K562 (cell line): ENCODE measurements around the gene SESN3. TPM values are rescaled to one million over a fixed set of nuclear protein-coding genes. Genes with fewer than 3 reads are reported as not detected.
A peak's percentile ranks its signal among the peaks of the same experiment; 100 is the strongest.

ENCODE experiments used
- ATAC-seq: fragments of 200-7000 bp; cut with Tn5 transposase; 3 replicates; pipeline ENCODE4 v1.9.1; 2020; ENCODE audit warnings: moderate library complexity
- BruUV-seq: library from RNA; stranded (reverse); fragments of 400-500 nt; replicated peaks from 2 replicates; lab custom pipeline; 2021; lab: Mats Ljungman, UMichigan
- CTCF ChIA-PET: fragments of 300-600 bp; formaldehyde crosslinking; extraction: SDS; loops from one replicate; lab custom pipeline; 2021; ENCODE audit warnings: low intra/inter-chr PET ratio; lab: Yijun Ruan, JAX
- POLR2A ChIA-PET: fragments of 300-600, 350-650 bp; sonication (Branson Sonifier 250); formaldehyde crosslinking; extraction: SDS; loops from one replicate; lab custom pipeline; 2021; ENCODE audit warnings: antibody characterized with exemption, inconsistent platforms; lab: Yijun Ruan, JAX
- DNase-seq, 4 experiments: peaks; one replicate each; pipeline versions ENCODE4 v3.0.0 to v3.0.0-alpha.2; 2011 to 2018; ENCODE audit warnings: low spot score in 3 of 4, mixed read lengths in 3 of 4; ENCODE audit errors: extremely low read depth in 1 of 4
- FAIRE-seq: peaks from 2 replicates; lab custom pipeline; 2011; peaks lifted over from hg19 to GRCh38; lab: Jason Lieb, UNC
- H2AFZ ChIP-seq: 2 replicates; pipeline ENCODE4 v1.6.0; 2011; ENCODE audit warnings: low read depth, low read length, control low read depth, inconsistent platforms
- H3K27ac ChIP-seq: fragments of 200-600 bp; 3 replicates; pipeline ENCODE4 v1.8.0; 2011; ENCODE audit warnings: low read depth, mild to moderate bottlenecking, control low read depth, inconsistent platforms, low read length, moderate library complexity, mixed read lengths; ENCODE audit errors: extremely low read depth
- H3K27me3 ChIP-seq, 2 experiments: fragments of 300-600 bp in 1 of 2; 2 replicates in 1 of 2; 3 replicates in 1 of 2; pipeline versions ENCODE4 v1.6.0 to v1.8.0; 2011; ENCODE audit warnings: inconsistent platforms in 2 of 2, low read length in 2 of 2, mild to moderate bottlenecking in 1 of 2, mixed read lengths in 1 of 2, moderate library complexity in 1 of 2; ENCODE audit not compliant: control insufficient read depth in 2 of 2, insufficient read depth in 2 of 2
- H3K36me3 ChIP-seq: fragments of 300-600 bp; 3 replicates; pipeline ENCODE4 v1.8.0; 2011; ENCODE audit warnings: mild to moderate bottlenecking, low read length, inconsistent platforms; ENCODE audit not compliant: control insufficient read depth, insufficient read depth
- H3K4me1 ChIP-seq, 2 experiments: fragments of 200-600 bp in 1 of 2; replicated peaks in 1 of 2; 2 replicates in 1 of 2; 3 replicates in 1 of 2; pipeline versions ENCODE4 v1.5.1 to v1.8.0; 2011; ENCODE audit warnings: inconsistent platforms in 2 of 2, low read length in 2 of 2, mild to moderate bottlenecking in 1 of 2, mixed read lengths in 1 of 2, moderate library complexity in 1 of 2; ENCODE audit not compliant: control insufficient read depth in 2 of 2, insufficient read depth in 2 of 2
- H3K4me2 ChIP-seq: 2 replicates; pipeline ENCODE4 v1.6.1; 2011; ENCODE audit warnings: low read length, control low read depth, inconsistent platforms, mixed read lengths; ENCODE audit not compliant: insufficient read depth
- H3K4me3 ChIP-seq: fragments of 200-600 bp; sonication (generic), shearing (Covaris generic); 2 replicates; pipeline ENCODE4 v1.5.1; 2016; ENCODE audit warnings: control low read depth, inconsistent platforms
- H3K79me2 ChIP-seq: fragments of 200-600 bp; 3 replicates; pipeline ENCODE4 v1.8.0; 2011; ENCODE audit warnings: low read length, inconsistent platforms; ENCODE audit not compliant: control insufficient read depth, insufficient read depth
- H3K9ac ChIP-seq, 2 experiments: 2 replicates each; pipeline versions ENCODE4 v1.6.0 to v1.6.1; 2011; ENCODE audit warnings: low read depth in 2 of 2, low read length in 2 of 2, control low read depth in 1 of 2, inconsistent platforms in 1 of 2, mild to moderate bottlenecking in 1 of 2, mixed read lengths in 1 of 2; ENCODE audit not compliant: insufficient read depth in 1 of 2
- H3K9me1 ChIP-seq: one replicate; pipeline ENCODE4 v1.6.0; 2011; ENCODE audit warnings: inconsistent platforms, mild to moderate bottlenecking, low read length, moderate library complexity; ENCODE audit not compliant: control insufficient read depth, insufficient read depth
- H3K9me3 ChIP-seq: replicated peaks from 2 replicates; pipeline ENCODE4 v1.5.1; 2011; ENCODE audit warnings: low read depth, low read length, inconsistent platforms; ENCODE audit not compliant: control insufficient read depth, insufficient read depth
- H4K20me1 ChIP-seq: replicated peaks from 2 replicates; pipeline ENCODE4 v1.6.1; 2011; ENCODE audit warnings: low read length, inconsistent platforms, mixed read lengths; ENCODE audit not compliant: control insufficient read depth, insufficient read depth
- CUX1 ChIP-seq: fragments of 200-800 bp; sonication (Bioruptor generic); IDR thresholded peaks from 2 replicates; pipeline ENCODE4 v1.6.1; 2016; ENCODE audit warnings: missing genetic modification characterization, missing compliant biosample characterization
- HNRNPK ChIP-seq: fragments of 200-400 bp; formaldehyde crosslinking; IDR thresholded peaks from one replicate; pipeline ENCODE4 v1.6.1; 2018; ENCODE audit warnings: mild to moderate bottlenecking, low read depth, low read length; ENCODE audit not compliant: poor library complexity, severe bottlenecking
- MEIS2 ChIP-seq: fragments of 450-650 bp; IDR thresholded peaks from 2 replicates; pipeline ENCODE4 v1.6.1; 2014; ENCODE audit warnings: mild to moderate bottlenecking; ENCODE audit not compliant: partially characterized antibody
- MYBL2 ChIP-seq, 2 experiments: fragments of 450-650 bp in 1 of 2; sonication (generic) in 1 of 2; formaldehyde crosslinking in 1 of 2; IDR thresholded peaks; 2 replicates each; pipeline versions ENCODE4 v1.6.1 to v1.8.1; 2017 to 2022; ENCODE audit warnings: borderline replicate concordance in 1 of 2, inconsistent platforms in 1 of 2, low read depth in 1 of 2, mild to moderate bottlenecking in 1 of 2, missing genetic modification reagents in 1 of 2, moderate library complexity in 1 of 2
- NEUROD1 ChIP-seq: fragments of 150-350 bp; IDR thresholded peaks from 2 replicates; pipeline ENCODE4 v1.6.1; 2014; ENCODE audit warnings: borderline replicate concordance, low read length, low read depth; ENCODE audit not compliant: partially characterized antibody
- NR2F6 ChIP-seq: fragments of 450-650 bp; formaldehyde crosslinking; IDR thresholded peaks from 2 replicates; pipeline ENCODE4 v1.4.0; 2020; ENCODE audit warnings: mild to moderate bottlenecking
- SOX6 ChIP-seq: fragments of 450-650 bp; IDR thresholded peaks from 2 replicates; pipeline ENCODE4 v1.6.1; 2014; ENCODE audit warnings: mild to moderate bottlenecking
- TFAP4 ChIP-seq: sonication (generic); formaldehyde crosslinking; IDR thresholded peaks from 2 replicates; pipeline ENCODE4 v1.8.0; 2022; ENCODE audit warnings: missing genetic modification reagents, mild to moderate bottlenecking, moderate library complexity, borderline replicate concordance
- TGIF2 ChIP-seq: sonication (generic); formaldehyde crosslinking; IDR thresholded peaks from 2 replicates; pipeline ENCODE4 v1.8.1; 2022; ENCODE audit warnings: mild to moderate bottlenecking, missing genetic modification reagents, moderate library complexity
- THRB ChIP-seq: fragments of 450-650 bp; formaldehyde crosslinking; conservative IDR thresholded peaks from 2 replicates; pipeline ENCODE4 v1.4.0; 2022; ENCODE audit warnings: mild to moderate bottlenecking, missing genetic modification characterization
- ZFX ChIP-seq: sonication (generic); formaldehyde crosslinking; IDR thresholded peaks from 2 replicates; pipeline ENCODE4 v1.8.0; 2022; ENCODE audit warnings: mild to moderate bottlenecking, missing genetic modification reagents, moderate library complexity
- ZNF224 ChIP-seq: sonication (generic); formaldehyde crosslinking; IDR thresholded peaks from 2 replicates; pipeline ENCODE4 v1.8.0; 2022; ENCODE audit warnings: mild to moderate bottlenecking, missing genetic modification reagents
- ZZZ3 ChIP-seq: fragments of 450-650 bp; IDR thresholded peaks from 2 replicates; pipeline ENCODE4 v1.6.1; 2016; ENCODE audit warnings: antibody characterized with exemption, mild to moderate bottlenecking, moderate library complexity
- WGBS: fragments of 100-300 bp; shearing (Covaris generic); methylation state at CpG from one replicate; pipeline ENCODE4 v1.1.6; 2016; ENCODE audit warnings: low coverage, mixed read lengths; ENCODE audit not compliant: insufficient coverage; ENCODE audit errors: missing lambda C conversion rate; 5-methylcytosine and 5-hydroxymethylcytosine counted together
- in situ Hi-C: fragments of 300-500 bp; cut with MboI; formaldehyde crosslinking; loops from 4 replicates; pipeline ENCODE4 v1.15.0; 2018; ENCODE audit warnings: inconsistent platforms, mixed read lengths
- intact Hi-C: fragments of 100-400 bp; cut with micrococcal nuclease; formaldehyde crosslinking; loops from 2 replicates; pipeline ENCODE4 v1.14.2; 2022
- polyA plus RNA-seq, 8 experiments: library from polyadenylated mRNA; depleted of rRNA in 4 of 8; stranded (reverse) in 5 of 8; unstranded in 3 of 8; fragments of >200 nt; fragmentation: Nextera tagmentation in 2 of 8; fragmentation: Illumina TruSeq in 1 of 8; extraction: Ambion mirVana in 2 of 8; extraction: Trizol in 1 of 8; gene quantifications; 2 replicates each; pipeline versions ENCODE4 v1.2.1 to v1.2.3, GENCODE V29; 2011 to 2014; ENCODE audit warnings: inconsistent platforms in 1 of 8, missing spikeins in 1 of 8
- total RNA-seq, 7 experiments: library from RNA; depleted of rRNA in 6 of 7; stranded (reverse); fragments of >200 nt in 6 of 7; fragmentation: Illumina TruSeq in 2 of 7; extraction: Trizol in 2 of 7; gene quantifications; 2 replicates each; pipeline versions ENCODE4 v1.2.1 to v1.2.3, GENCODE V29; 2011 to 2021; ENCODE audit warnings: low replicate concordance in 1 of 7

The SESN3 gene
- total and polyA plus RNA-seq, 9 of the 15 experiments (the other 6 are each of a cell fraction or from before 2014, with no cell fraction given) = 0.44 to 2.6 (median 1.5) TPM

GRCh38 chr11:95121698-95122097, 109.3 kb downstream of the SESN3 start:
- peak; percentile 34; the same call in 1 of the 3 replicates for ATAC-seq
- Histone ChIP-seq H2AFZ (no peak overlapping the region), H3K27me3 (no peaks in the 10 kb centered on the region), H4K20me1 (no peaks in the 10 kb centered on the region), H3K79me2 (peaks cover 3% of the 10 kb centered on the region; the same call in 1 of the 3 replicates), H3K9me1 (no peaks in the 10 kb centered on the region), H3K4me3 (no peak overlapping the region), H3K36me3 (no peaks in the 10 kb centered on the region), H3K4me1 (peaks cover 6 to 7% of the 10 kb centered on the region in 2 experiments; a peak in 1 of 5 replicates), H3K27ac (no peak overlapping the region), H3K9me3 (no peaks in the 10 kb centered on the region; the same call in 1 of the 2 replicates), H3K4me2 (no peak overlapping the region), H3K9ac (no peak overlapping the region)
- ChIA-PET POLR2A (interaction anchor here (0.9 kb wide), 1 partner anchor 13 kb away, joined by 4 read pairs; no protein-coding TSS in a partner anchor), CTCF (no interaction called here)
- no peak for DNase-seq
- in situ Hi-C loops = no loop called here
- no TSS peak for BruUV-seq
- FAIRE-seq = no peak
- intact Hi-C loops = no loop called here
- 56% methylated on average over 1 of the region's 1 CpG for WGBS
- TF ChIP-seq ZFX (no peak), THRB (CRISPR knock-in tag) (no peak), ZZZ3 (no peak), NR2F6 (CRISPR knock-in tag) (no peak), TGIF2 (CRISPR knock-in tag) (no peak), MYBL2 (IDR thresholded peaks at IDR 0.05; ENCODE audit: low read depth) (no peak), MYBL2 (CRISPR knock-in tag; IDR thresholded peaks at IDR 0.05; ENCODE audit: borderline replicate concordance) (no peak), HNRNPK (no peak), NEUROD1 (no peak), TFAP4 (CRISPR knock-in tag) (peak; percentile 22; the same call in 1 of the 2 replicates), SOX6 (peak; percentile 17; the same call in 1 of the 2 replicates), ZNF224 (CRISPR knock-in tag) (no peak), CUX1 (CRISPR knock-in tag) (no peak), MEIS2 (peak; percentile 49)
